Astrocyte (in vitro differentiated cells and primary cell): ENCODE measurements around the gene KIF21B.

ENCODE experiments used
- EZH2 ChIP-seq: IDR thresholded peaks from 2 replicates; pipeline ENCODE4 v1.6.1; 2012; ENCODE audit warnings: mild to moderate bottlenecking, low read length, inconsistent platforms; ENCODE audit not compliant: insufficient read depth
- TF ChIP-seq, protein P1 (sequence below): IDR thresholded peaks from 2 replicates; pipeline ENCODE4 v1.5.1; 2011; ENCODE audit warnings: low read depth, mild to moderate bottlenecking, inconsistent platforms, low read length, moderate library complexity; ENCODE audit not compliant: insufficient read depth

DNA sequence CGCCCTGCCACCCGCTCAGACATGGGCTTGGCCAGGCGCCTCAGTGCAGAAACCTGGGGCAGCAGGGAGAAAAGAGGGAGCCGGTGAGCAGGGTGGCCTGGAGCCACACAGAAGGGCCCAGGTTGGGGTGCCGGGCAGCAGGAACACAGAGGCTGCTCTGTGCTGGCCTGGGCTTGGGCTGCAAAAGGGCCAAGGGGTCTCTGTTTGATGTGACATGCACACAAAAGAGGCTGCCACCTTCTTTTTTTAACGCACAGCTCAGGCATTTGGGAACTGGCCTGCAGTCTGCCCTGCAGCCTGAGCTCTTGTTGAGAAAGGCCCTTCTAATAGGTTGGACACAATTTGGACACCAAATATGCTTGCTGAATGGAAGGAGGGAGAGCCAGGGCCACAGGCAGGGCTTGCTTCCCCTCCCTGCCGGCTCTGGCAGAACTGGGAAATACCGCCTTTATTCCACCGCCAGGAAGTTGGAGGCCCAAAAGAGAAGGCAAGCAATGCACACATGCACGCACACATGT, 32.4 kb downstream of the KIF21B start:
- TF ChIP-seq, protein P1, sequence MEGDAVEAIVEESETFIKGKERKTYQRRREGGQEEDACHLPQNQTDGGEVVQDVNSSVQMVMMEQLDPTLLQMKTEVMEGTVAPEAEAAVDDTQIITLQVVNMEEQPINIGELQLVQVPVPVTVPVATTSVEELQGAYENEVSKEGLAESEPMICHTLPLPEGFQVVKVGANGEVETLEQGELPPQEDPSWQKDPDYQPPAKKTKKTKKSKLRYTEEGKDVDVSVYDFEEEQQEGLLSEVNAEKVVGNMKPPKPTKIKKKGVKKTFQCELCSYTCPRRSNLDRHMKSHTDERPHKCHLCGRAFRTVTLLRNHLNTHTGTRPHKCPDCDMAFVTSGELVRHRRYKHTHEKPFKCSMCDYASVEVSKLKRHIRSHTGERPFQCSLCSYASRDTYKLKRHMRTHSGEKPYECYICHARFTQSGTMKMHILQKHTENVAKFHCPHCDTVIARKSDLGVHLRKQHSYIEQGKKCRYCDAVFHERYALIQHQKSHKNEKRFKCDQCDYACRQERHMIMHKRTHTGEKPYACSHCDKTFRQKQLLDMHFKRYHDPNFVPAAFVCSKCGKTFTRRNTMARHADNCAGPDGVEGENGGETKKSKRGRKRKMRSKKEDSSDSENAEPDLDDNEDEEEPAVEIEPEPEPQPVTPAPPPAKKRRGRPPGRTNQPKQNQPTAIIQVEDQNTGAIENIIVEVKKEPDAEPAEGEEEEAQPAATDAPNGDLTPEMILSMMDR: no peak
- TF ChIP-seq EZH2: no peak
